Measurements from ENCODE around the gene ZNF132.

Gene ZNF132

DNA sequence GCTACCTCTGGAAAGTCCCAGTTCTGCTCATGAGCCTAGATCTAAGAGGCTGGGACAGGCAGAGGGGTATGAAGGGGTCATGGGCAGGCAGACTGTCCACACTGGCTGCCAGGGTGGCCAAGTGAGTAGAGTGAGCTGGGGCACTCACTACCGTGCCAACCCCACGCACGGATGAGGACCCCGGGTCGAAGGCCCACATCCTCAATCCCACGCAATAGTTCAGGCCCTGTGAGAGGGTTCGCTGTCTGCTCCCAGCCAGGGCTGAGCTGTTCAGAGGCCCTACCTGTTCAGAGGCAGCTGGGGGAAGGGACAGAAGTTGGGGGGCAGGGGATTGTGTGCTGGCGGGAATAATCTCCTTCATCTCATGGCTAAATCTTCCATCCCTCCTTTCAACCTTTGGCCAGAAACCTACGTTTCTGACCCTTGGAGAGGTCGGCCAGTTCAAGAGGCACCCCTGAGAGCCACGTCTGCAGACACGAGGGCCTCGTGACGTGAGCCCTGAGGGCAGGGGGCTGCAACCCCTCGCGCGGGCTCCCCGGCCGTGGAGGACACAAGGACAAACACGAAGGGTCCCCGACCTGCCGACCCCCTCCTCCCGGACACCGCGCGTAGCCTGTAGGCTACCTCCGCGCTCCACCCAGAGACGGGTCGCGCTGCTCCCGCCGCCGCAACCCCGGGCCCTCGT lies 53.9 kb downstream of the ZNF132 start:
- DNase-seq = peak; percentile 43

DNA sequence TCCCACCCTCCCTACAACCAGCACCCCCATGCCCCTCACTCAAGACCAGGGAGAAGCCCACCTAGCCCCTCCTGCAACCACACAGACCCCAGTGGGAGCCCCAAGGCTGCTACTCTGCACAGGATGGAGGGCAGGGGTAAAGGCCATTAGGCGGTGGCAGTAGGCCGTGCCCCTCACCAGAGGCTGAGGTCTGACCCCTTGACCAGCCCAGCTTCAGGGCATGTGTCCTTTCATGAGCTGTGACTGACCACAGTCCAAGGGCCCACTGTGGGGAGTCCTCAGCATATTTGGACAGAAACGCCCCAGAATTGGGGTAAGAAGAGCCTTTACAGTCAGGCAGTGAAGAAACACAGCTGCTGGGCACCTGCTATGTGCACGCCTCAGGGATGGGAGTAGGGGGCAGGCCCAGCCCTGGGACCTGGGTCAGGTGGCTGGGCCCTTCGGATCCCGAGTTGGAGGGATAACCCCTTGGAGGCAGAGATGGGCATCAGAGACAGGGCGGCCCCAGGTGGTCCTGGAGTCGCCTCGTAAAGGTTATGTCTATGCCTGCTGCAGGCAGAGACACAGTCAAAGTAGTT lies 54.6 kb downstream of the ZNF132 start:
- no peak for DNase-seq

DNA sequence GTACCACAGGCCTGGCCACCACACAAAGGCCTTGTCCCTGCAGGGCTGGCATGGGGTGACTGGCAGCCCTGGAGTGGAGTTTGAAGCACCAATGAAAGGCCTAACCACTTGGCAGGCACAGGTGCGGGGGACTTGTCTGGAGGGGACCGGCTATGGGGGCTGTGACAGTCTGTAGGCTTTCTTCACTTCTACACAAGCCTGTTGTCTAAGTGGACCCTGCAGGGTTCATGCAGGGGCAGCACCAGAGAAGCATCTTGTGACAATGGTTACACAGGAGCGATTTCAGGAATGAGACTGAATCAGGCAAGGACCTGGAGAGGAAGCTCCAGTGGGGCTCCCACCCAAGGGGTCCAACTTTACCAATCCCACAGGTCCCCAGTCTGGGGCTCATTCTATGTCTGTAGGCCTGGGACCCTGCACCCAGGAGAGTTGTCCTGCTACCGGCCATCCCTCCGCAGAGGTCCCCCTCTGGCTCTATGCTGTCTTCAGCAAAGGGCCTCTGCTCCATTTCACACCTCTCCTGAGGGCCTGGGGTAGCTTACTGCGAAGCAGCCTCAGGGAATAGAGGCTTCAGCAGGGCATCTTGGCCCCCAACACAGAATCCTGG lies 56.9 kb downstream of the ZNF132 start:
- no peak for DNase-seq

Measured in NCI-H82 (cell line).